Spleen (tissue), 7 donors: ENCODE data around the gene PTPRN2.

ENCODE experiments used
- CTCF ChIP-seq, 11 experiments: fragments of 200-600 bp in 7 of 11; fragments of 450-650 bp in 4 of 11; sonication (generic) in 4 of 11; IDR thresholded peaks in 8 of 11; conservative IDR thresholded peaks in 3 of 11; 1 replicate in 7 of 11; 2 replicates in 4 of 11; pipeline versions ENCODE4 v1.4.0 to v1.8.0; 2016 to 2021; ENCODE audit warnings: antibody characterized with exemption in 11 of 11, inconsistent platforms in 4 of 11, mild to moderate bottlenecking in 1 of 11
- POLR2A ChIP-seq, 3 donors: fragments of 450-650 bp; IDR thresholded peaks; one replicate each; pipeline ENCODE4 v1.5.1; 2017; ENCODE audit warnings: antibody characterized with exemption in 3 of 3, mild to moderate bottlenecking in 1 of 3
- POLR2AphosphoS5 ChIP-seq, 3 donors: sonication (generic); formaldehyde crosslinking; IDR thresholded peaks; one replicate each; pipeline ENCODE4 v1.5.1; 2017; ENCODE audit warnings: antibody characterized with exemption in 3 of 3
- donor health status: DM: no; HTN: no; CAD: no; lungs with moderate emphysema.
- donor health status: DM: no; HTN: no; CAD: no.
- donor health status: DM: no; HTN: no; CAD: no.

DNA sequence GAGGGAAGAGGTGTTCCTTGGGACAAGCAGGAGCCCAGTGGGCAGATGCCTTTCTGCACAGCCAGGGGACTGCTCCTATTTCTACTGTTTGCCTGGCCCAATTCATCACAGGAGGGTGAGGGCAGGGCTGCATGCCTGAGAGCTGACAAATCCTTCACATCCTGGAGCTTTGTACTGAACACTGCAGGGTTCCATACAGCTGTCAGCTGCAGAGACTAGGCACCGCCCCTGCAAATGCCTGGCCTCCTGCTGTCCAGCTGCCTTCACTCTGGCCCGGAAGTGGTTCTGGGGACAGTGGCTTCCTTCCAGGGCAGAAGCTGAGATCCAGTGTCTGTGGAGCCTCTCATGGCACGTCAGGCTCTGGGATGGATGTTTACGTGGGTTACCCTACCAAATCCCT, 780.1 kb downstream of the PTPRN2 start:
- TF ChIP-seq POLR2A (IDR thresholded peaks at IDR 0.05) (no peak), CTCF (IDR thresholded peaks at IDR 0.05 in 8 of 11, conservative IDR thresholded peaks at IDR 0.05 in 3 of 11) (no peak), POLR2AphosphoS5 (IDR thresholded peaks at IDR 0.05) (no peak)
